Uterus (tissue), 4 donors: Measurements from ENCODE around the gene COL4A2. TPM values are rescaled to one million over a fixed set of nuclear protein-coding genes. Genes with fewer than 3 reads are reported as not detected.

Experiments used
- DNase-seq, 2 donors: peaks; one replicate each; pipeline ENCODE4 v3.0.0-alpha.2; 2019 to 2020
- H3K27ac ChIP-seq, 2 donors: fragments of 200-600 bp; sonication (generic); 1 replicate in 1 of 2; 2 replicates in 1 of 2; pipeline ENCODE4 v1.5.1; 2016 to 2018
- H3K27me3 ChIP-seq, 2 donors: fragments of 200-600 bp; sonication (generic); one replicate each; pipeline ENCODE4 v1.5.1; 2018 to 2019; ENCODE audit warnings: control low read depth in 1 of 2
- H3K36me3 ChIP-seq, 2 donors: fragments of 200-600 bp; sonication (generic); one replicate each; pipeline ENCODE4 v1.5.1; 2019; ENCODE audit warnings: control low read depth in 1 of 2
- H3K4me1 ChIP-seq, 2 donors: fragments of 200-600 bp; sonication (generic); one replicate each; pipeline ENCODE4 v1.5.1; 2018 to 2019; ENCODE audit warnings: control low read depth in 1 of 2
- H3K4me3 ChIP-seq, 2 donors: fragments of 200-600 bp; sonication (generic); 1 replicate in 1 of 2; 2 replicates in 1 of 2; pipeline ENCODE4 v1.5.1; 2018 to 2019; ENCODE audit warnings: mild to moderate bottlenecking in 1 of 2
- H3K9me3 ChIP-seq, 2 donors: fragments of 200-600 bp; sonication (generic); one replicate each; pipeline ENCODE4 v1.5.1; 2019; ENCODE audit warnings: control low read depth in 1 of 2
- POLR2A ChIP-seq, 2 donors: fragments of 450-650 bp; IDR thresholded peaks; one replicate each; pipeline ENCODE4 v1.6.1; 2016; ENCODE audit warnings: antibody characterized with exemption in 2 of 2, mild to moderate bottlenecking in 1 of 2, moderate library complexity in 1 of 2
- intact Hi-C: fragments of 100-400 bp; cut with DNase I; formaldehyde crosslinking; loops from one replicate; pipeline ENCODE4 v1.15.1; 2023; ENCODE audit warnings: low total_unique reads
- total RNA-seq, 4 donors: library from RNA; depleted of rRNA in 3 of 4; stranded (reverse); fragments of >200 nt in 3 of 4; gene quantifications; one replicate each; pipeline versions ENCODE4 v1.1.0 to v1.2.4, GENCODE V29; 2014 to 2023
- TF ChIP-seq, protein P1 (sequence below), 4 experiments: fragments of 200-600 bp in 2 of 4; fragments of 450-650 bp in 2 of 4; sonication (generic) in 2 of 4; IDR thresholded peaks; one replicate each; pipeline ENCODE4 v1.5.1; 2016 to 2019; ENCODE audit warnings: antibody characterized with exemption in 4 of 4, mild to moderate bottlenecking in 2 of 4, moderate library complexity in 1 of 4
- donor health status: DM: yes; HTN: yes; CAD: no.

The COL4A2 gene
- total RNA-seq, 4 donors from 2014 or later: 157 to 606 (median 284) TPM

GRCh38 chr13:110382830-110383229 lies 75.7 kb downstream of the COL4A2 start:
- DNase-seq: no peak
- H3K4me1 ChIP-seq: peaks cover 0 to 7% of the 10 kb centered on the region in 2 donors
- intact Hi-C loops: no loop called here

GRCh38 chr13:110387451-110388107 lies 80.5 kb downstream of the COL4A2 start:
- Histone ChIP-seq H3K9me3 (no peaks in the 10 kb centered on the region), H3K4me1 (peaks cover 5 to 16% of the 10 kb centered on the region in 2 donors), H3K36me3 (no peaks in the 10 kb centered on the region), H3K27ac (peak overlapping the region; percentile 96 to 98), H3K27me3 (no peaks in the 10 kb centered on the region), H3K4me3 (peak overlapping the region; percentile 2 to 11)
- TF ChIP-seq, protein P1, sequence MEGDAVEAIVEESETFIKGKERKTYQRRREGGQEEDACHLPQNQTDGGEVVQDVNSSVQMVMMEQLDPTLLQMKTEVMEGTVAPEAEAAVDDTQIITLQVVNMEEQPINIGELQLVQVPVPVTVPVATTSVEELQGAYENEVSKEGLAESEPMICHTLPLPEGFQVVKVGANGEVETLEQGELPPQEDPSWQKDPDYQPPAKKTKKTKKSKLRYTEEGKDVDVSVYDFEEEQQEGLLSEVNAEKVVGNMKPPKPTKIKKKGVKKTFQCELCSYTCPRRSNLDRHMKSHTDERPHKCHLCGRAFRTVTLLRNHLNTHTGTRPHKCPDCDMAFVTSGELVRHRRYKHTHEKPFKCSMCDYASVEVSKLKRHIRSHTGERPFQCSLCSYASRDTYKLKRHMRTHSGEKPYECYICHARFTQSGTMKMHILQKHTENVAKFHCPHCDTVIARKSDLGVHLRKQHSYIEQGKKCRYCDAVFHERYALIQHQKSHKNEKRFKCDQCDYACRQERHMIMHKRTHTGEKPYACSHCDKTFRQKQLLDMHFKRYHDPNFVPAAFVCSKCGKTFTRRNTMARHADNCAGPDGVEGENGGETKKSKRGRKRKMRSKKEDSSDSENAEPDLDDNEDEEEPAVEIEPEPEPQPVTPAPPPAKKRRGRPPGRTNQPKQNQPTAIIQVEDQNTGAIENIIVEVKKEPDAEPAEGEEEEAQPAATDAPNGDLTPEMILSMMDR (IDR thresholded peaks at IDR 0.05): no peak
- TF ChIP-seq POLR2A (IDR thresholded peaks at IDR 0.05): peak in 1 of 2 donors; percentile 8
- intact Hi-C loops: no loop called here
- peak; percentile 74 to 85 for DNase-seq

More at GRCh38 chr13:110382830-110383229, 75.7 kb downstream of the COL4A2 start:
- no peak overlapping the region for H3K4me3 ChIP-seq
- no peaks in the 10 kb centered on the region for H3K36me3 ChIP-seq
- TF ChIP-seq POLR2A (IDR thresholded peaks at IDR 0.05): no peak
- TF ChIP-seq, protein P1 (IDR thresholded peaks at IDR 0.05): no peak
- H3K27me3 ChIP-seq: no peaks in the 10 kb centered on the region
- H3K27ac ChIP-seq: peak overlapping the region; percentile 8 to 97
- H3K9me3 ChIP-seq: no peaks in the 10 kb centered on the region

DNA sequence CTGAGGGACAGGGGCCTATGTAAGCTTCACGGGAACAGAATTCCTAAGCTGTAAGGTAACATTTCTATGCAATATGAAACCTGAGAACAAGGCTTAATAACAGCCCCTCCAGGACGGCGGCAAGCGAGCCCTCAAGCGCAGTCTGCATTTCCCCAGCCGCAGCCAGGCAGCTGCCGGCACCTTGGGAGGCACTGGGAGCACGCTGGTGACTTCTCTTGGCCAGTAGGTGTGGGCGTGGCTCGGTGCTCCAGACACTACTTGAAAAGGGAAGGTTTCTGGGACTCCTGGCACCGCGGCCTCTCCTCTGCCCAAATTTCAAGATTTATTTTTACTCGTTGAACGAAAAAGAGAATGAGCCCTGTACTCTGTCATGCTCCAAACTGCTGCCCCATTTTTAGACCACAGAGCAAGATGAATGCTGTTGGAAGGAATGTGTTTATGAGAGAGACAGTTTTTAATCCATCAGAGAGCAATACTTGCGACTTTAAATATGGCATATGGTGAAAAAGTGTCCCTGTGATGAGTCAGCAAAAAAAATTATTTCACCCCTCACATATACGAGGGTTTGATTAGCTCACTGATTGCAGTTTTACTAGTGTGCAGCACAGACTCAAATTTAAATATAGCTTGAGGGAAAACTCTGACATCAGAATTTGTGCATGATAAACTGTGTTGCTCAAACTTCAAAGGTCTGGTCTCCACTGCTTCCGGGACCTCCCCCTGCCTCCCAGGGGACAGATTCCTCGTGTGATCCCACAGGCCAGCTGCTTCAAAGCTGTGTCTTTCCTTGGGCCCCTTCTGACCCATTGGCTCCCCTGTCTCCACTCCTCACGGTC lies 81.2 kb downstream of the COL4A2 start:
- H3K4me3 ChIP-seq: peak overlapping the region in 1 of 2 donors; percentile 11
- H3K27ac ChIP-seq: peak overlapping the region; percentile 96 to 98

DNA sequence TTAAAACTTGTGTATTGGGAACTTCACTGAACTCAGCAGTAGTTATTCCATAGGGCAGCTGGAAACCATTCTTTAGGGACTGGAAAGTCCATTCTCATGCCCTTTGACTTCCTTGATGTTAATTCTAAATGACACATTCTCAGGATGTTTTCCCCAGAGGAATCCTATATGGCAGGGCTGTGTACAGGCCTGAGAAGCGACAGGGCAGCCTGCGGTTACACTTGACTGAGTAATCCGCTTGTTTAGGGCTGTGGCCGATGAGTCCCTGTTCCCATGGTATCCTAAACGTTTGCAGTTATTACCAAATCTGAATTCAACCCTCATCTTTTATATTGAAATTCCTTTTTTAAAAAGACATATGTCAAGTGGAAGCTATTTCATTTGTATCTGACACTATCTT lies 83.5 kb downstream of the COL4A2 start:
- intact Hi-C loops: no loop called here
- Histone ChIP-seq H3K27ac (peak overlapping the region; percentile 96 to 98), H3K27me3 (no peaks in the 10 kb centered on the region), H3K9me3 (no peaks in the 10 kb centered on the region), H3K4me3 (no peak overlapping the region), H3K4me1 (peaks cover 16 to 23% of the 10 kb centered on the region in 2 donors), H3K36me3 (no peaks in the 10 kb centered on the region)
- DNase-seq: peak in 1 of 2 donors; percentile 16
- no peak for TF ChIP-seq POLR2A (IDR thresholded peaks at IDR 0.05)
- TF ChIP-seq, protein P1 (IDR thresholded peaks at IDR 0.05): no peak

More for the DNA sequence above, 81.2 kb downstream of the COL4A2 start:
- peak in 1 of 2 donors; percentile 36 for TF ChIP-seq POLR2A (IDR thresholded peaks at IDR 0.05)
- TF ChIP-seq, protein P1 (IDR thresholded peaks at IDR 0.05): no peak
- intact Hi-C loops: no loop called here
- Histone ChIP-seq H3K4me1 (peaks cover 5 to 16% of the 10 kb centered on the region in 2 donors), H3K9me3 (no peaks in the 10 kb centered on the region), H3K36me3 (no peaks in the 10 kb centered on the region), H3K27me3 (no peaks in the 10 kb centered on the region)
- peak; percentile 66 to 83 for DNase-seq

DNA sequence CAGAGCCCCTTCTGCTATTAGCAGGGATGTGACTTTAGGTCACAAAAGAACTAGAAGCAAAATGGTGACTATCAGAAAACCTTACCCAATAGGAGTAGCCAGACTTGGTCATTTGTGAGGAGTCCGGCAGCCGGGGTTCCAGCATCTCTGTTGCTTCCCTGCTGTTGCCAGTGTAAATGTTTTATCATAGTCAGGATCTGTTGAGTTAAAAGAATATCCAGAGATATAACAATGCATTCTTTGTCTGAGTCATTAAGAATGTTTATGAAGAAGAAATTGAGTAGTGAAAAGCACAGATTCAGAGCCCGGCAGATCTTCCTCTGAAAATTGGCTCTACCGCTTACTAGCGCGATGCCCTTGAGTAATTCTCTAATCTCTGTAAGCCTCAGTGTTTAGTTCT lies 84.2 kb downstream of the COL4A2 start:
- H3K27me3 ChIP-seq: no peaks in the 10 kb centered on the region
- peaks cover 16 to 28% of the 10 kb centered on the region in 2 donors for H3K4me1 ChIP-seq
- no peak overlapping the region for H3K4me3 ChIP-seq
- intact Hi-C loops: no loop called here
- no peaks in the 10 kb centered on the region for H3K9me3 ChIP-seq
- peak overlapping the region; percentile 96 to 98 for H3K27ac ChIP-seq
- TF ChIP-seq POLR2A (IDR thresholded peaks at IDR 0.05): no peak
- TF ChIP-seq, protein P1 (IDR thresholded peaks at IDR 0.05): no peak
- H3K36me3 ChIP-seq: no peaks in the 10 kb centered on the region
- DNase-seq: peak in 1 of 2 donors; percentile 11
